ENCODE results near the gene TWIST2.

Gene TWIST2

GRCh38 chr2:238904177-238904576 is 56.3 kb downstream of the TWIST2 start:
- H3K4me3 ChIP-seq (ENCODE audit: control insufficient read depth, low read depth, low read length), result no peak overlapping the region
- DNase-seq (ENCODE audit: low read depth), result no peak
- TF ChIP-seq, protein P1, sequence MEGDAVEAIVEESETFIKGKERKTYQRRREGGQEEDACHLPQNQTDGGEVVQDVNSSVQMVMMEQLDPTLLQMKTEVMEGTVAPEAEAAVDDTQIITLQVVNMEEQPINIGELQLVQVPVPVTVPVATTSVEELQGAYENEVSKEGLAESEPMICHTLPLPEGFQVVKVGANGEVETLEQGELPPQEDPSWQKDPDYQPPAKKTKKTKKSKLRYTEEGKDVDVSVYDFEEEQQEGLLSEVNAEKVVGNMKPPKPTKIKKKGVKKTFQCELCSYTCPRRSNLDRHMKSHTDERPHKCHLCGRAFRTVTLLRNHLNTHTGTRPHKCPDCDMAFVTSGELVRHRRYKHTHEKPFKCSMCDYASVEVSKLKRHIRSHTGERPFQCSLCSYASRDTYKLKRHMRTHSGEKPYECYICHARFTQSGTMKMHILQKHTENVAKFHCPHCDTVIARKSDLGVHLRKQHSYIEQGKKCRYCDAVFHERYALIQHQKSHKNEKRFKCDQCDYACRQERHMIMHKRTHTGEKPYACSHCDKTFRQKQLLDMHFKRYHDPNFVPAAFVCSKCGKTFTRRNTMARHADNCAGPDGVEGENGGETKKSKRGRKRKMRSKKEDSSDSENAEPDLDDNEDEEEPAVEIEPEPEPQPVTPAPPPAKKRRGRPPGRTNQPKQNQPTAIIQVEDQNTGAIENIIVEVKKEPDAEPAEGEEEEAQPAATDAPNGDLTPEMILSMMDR (conservative IDR thresholded peaks at IDR 0.05; ENCODE audit: control insufficient read depth, insufficient read depth, low read depth, low read length), result no peak

DNA sequence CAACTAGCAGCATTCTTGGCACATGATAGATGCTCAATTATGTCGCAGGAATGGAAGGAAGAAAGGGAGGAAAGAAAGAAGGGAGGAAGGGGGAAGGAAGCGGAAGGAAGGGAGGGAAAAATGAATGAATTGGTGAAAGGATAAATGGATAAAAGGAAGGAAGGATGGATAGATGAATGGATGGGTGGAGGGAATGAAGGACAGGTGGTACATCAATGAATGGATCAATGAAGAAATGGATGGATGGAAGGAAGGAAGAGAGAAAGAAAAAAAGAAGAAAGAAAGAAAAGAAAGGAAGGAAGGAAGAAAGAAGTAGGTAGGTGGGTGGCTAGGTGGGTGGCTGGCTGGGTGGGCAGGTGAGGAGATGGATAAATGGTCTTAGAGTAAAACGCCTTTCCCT is 56.8 kb downstream of the TWIST2 start:
- no peak for DNase-seq (ENCODE audit: low read depth)
- TF ChIP-seq, protein P1 (conservative IDR thresholded peaks at IDR 0.05; ENCODE audit: control insufficient read depth, insufficient read depth, low read depth, low read length), result no peak
- H3K4me3 ChIP-seq (ENCODE audit: control insufficient read depth, low read depth, low read length), result no peak overlapping the region

- no peak overlapping the region for H3K4me3 ChIP-seq (ENCODE audit: control insufficient read depth, low read depth, low read length)
- peak; percentile 44 for DNase-seq (ENCODE audit: low read depth)
- TF ChIP-seq, protein P1 (conservative IDR thresholded peaks at IDR 0.05; ENCODE audit: control insufficient read depth, insufficient read depth, low read depth, low read length), result no peak
These were observed 57.3 kb downstream of the TWIST2 start for GRCh38 chr2:238905224-238905623.

DNA sequence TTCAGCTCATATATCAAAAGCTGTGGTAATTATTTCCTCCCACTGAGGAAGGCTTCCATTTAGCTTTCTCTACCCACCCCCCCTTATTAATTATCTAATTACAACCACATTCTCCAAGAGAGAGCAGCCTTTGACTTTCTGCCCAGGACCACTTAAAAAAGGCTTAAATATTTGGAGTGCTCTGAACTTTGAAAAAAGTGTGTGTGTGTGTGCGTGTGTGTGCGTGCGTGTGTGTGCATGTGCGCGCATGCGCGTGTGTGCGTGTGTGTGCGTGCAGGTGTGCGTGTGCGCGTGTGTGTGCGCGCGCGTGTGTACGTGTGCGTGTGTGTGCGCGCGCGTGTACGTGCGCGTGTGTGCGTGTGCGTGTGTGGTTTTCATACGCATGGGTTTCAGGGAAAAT is 57.8 kb downstream of the TWIST2 start:
- no peak overlapping the region for H3K4me3 ChIP-seq (ENCODE audit: control insufficient read depth, low read depth, low read length)
- no peak for DNase-seq (ENCODE audit: low read depth)
- TF ChIP-seq, protein P1 (conservative IDR thresholded peaks at IDR 0.05; ENCODE audit: control insufficient read depth, insufficient read depth, low read depth, low read length), result no peak

DNA sequence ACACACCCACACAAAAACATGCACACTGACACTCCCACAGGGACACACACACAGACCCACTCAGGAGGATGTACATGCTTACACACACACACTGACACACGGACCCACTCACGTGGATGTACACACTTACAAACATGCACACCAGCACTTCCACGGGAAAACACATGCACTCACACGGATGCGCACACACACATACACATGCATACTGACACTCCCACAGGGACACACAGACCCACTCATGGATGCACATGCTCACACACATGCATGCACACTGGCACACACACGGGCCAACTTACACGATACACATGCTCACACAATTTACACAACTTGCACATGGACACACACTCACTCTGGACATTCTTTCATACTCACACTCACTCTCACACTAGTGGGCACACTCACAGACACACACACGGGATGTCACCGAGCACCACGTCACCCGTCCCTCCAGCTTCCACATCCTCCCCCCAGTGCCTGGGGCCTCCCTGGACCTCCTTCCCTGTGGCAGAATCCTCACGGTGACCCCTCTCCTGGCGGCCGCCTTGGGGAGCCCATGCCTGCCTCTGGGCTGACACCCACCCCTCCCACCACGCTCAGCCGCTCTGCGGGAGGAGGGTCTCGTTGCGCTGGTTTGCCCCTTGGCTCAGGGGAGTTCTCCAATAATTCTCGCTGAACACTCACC is 58.5 kb downstream of the TWIST2 start:
- TF ChIP-seq, protein P1 (conservative IDR thresholded peaks at IDR 0.05; ENCODE audit: control insufficient read depth, insufficient read depth, low read depth, low read length), result no peak
- DNase-seq (ENCODE audit: low read depth), result no peak
- no peak overlapping the region for H3K4me3 ChIP-seq (ENCODE audit: control insufficient read depth, low read depth, low read length)

DNA sequence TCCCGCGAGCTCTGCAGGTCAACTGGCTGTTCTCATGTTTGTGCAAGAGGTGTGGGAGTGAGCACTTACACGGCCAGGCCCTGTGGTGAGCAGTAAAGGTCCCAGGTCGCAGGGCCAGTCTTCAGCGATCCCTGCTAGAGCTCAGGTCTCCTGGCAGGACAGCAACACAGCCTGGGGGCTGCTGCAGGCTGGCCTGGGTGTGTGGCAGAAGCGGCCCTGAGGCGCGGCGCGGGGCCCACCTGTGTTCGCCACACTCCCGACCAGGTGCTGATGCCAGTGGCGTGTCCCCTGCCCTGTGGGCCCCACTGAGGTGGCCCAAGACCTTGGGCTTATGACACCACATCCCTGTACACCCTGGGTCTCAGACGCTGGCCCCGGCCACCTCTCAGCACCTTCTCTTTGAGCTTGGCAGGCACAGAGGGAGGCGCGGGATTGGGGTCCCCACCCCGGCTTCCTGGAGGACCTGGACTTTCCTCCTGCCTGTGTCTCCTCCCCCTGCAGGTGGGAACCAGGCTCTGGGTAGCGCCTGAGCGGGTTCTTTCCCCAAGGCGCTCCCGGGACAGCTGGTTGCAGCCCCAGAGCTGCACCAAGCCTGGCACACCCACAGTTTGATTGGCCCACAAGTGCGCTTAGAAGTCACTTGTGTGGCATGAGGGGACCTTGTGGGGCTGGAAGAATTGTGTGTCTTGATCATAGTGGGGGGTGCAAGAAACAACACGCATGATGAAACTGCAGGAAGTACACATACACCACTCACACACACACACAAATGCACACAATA is 59.2 kb downstream of the TWIST2 start:
- TF ChIP-seq, protein P1 (conservative IDR thresholded peaks at IDR 0.05; ENCODE audit: control insufficient read depth, insufficient read depth, low read depth, low read length), result no peak
- DNase-seq (ENCODE audit: low read depth), result no peak
- no peak overlapping the region for H3K4me3 ChIP-seq (ENCODE audit: control insufficient read depth, low read depth, low read length)
